Measurements from ENCODE around the gene AARSD1. TPM values are rescaled to one million over a fixed set of nuclear protein-coding genes. Genes with fewer than 3 reads are reported as not detected.

The AARSD1 gene
- polyA plus RNA-seq, 3 donors, result 54.0 to 79.0 (median 77.8) TPM

Other genes starting within 250 kb of the AARSD1 start
- 10 to 100 TPM; 37.8 to 69.6 (median 57.9) TPM for gene EZH1, start 219.4 kb downstream of the AARSD1 start, polyA plus RNA-seq (ENCODE audit: insufficient read length in 3 of 3)
- 100 to 1,000 TPM in 1 of 3 donors, 10 to 100 TPM in 2; 83.1 to 113 (median 87.2) TPM for gene RAMP2, start 203.2 kb downstream of the AARSD1 start, polyA plus RNA-seq (ENCODE audit: insufficient read length in 3 of 3)
- gene VPS25, start 191.0 kb downstream of the AARSD1 start, polyA plus RNA-seq (ENCODE audit: insufficient read length in 3 of 3), result 10 to 100 TPM; 87.8 to 95.9 (median 90.9) TPM
- gene WNK4, start 183.8 kb downstream of the AARSD1 start, polyA plus RNA-seq (ENCODE audit: insufficient read length in 3 of 3), result 10 to 100 TPM in 1 of 3 donors, 1 to 10 TPM in 2; 9.1 to 13.8 (median 9.3) TPM
- gene COA3, start 165.8 kb downstream of the AARSD1 start, polyA plus RNA-seq (ENCODE audit: insufficient read length in 3 of 3), result 100 to 1,000 TPM; 155 to 187 (median 161) TPM
- gene CNTD1, start 165.6 kb downstream of the AARSD1 start, polyA plus RNA-seq (ENCODE audit: insufficient read length in 3 of 3), result 1 to 10 TPM; 1.3 to 3.9 (median 3.3) TPM
- 10 to 100 TPM; 64.9 to 82.2 (median 72.0) TPM for gene BECN1, start 140.2 kb downstream of the AARSD1 start, polyA plus RNA-seq (ENCODE audit: insufficient read length in 3 of 3)
- gene PSME3, start 131.1 kb downstream of the AARSD1 start, polyA plus RNA-seq (ENCODE audit: insufficient read length in 3 of 3), result 10 to 100 TPM; 97.6 to 99.2 (median 98.5) TPM
- 1 to 10 TPM; 1.1 to 2.2 (median 1.6) TPM for gene AOC2, start 119.9 kb downstream of the AARSD1 start, polyA plus RNA-seq (ENCODE audit: insufficient read length in 3 of 3)
- gene AOC3, start 113.3 kb downstream of the AARSD1 start, polyA plus RNA-seq (ENCODE audit: insufficient read length in 3 of 3), result 1 to 10 TPM; 5.4 to 6.2 (median 5.5) TPM
- 1 to 10 TPM; 4.7 to 9.1 (median 8.6) TPM for gene G6PC1, start 63.7 kb downstream of the AARSD1 start, polyA plus RNA-seq (ENCODE audit: insufficient read length in 3 of 3)
- 1 to 10 TPM; 1.1 to 2.6 (median 2.3) TPM for gene PTGES3L, start 15.6 kb upstream of the AARSD1 start, polyA plus RNA-seq (ENCODE audit: insufficient read length in 3 of 3)
- 10 to 100 TPM; 15.4 to 19.1 (median 16.2) TPM for gene RUNDC1, start 16.1 kb upstream of the AARSD1 start, polyA plus RNA-seq (ENCODE audit: insufficient read length in 3 of 3)
- 1,000 to 10,000 TPM; 1,225 to 1,560 (median 1,448) TPM for gene RPL27, start 34.0 kb upstream of the AARSD1 start, polyA plus RNA-seq (ENCODE audit: insufficient read length in 3 of 3)
- gene IFI35, start 42.3 kb upstream of the AARSD1 start, polyA plus RNA-seq (ENCODE audit: insufficient read length in 3 of 3), result 10 to 100 TPM; 10.3 to 13.4 (median 11.2) TPM
- 100 to 1,000 TPM; 126 to 138 (median 131) TPM for gene VAT1, start 57.9 kb upstream of the AARSD1 start, polyA plus RNA-seq (ENCODE audit: insufficient read length in 3 of 3)
- 1 to 10 TPM; 3.7 to 4.2 (median 3.9) TPM for gene RND2, start 60.8 kb upstream of the AARSD1 start, polyA plus RNA-seq (ENCODE audit: insufficient read length in 3 of 3)
- 10 to 100 TPM; 13.9 to 19.5 (median 17.1) TPM for gene BRCA1, start 160.9 kb upstream of the AARSD1 start, polyA plus RNA-seq (ENCODE audit: insufficient read length in 3 of 3)
- 100 to 1,000 TPM; 109 to 118 (median 110) TPM for gene NBR1, start 206.8 kb upstream of the AARSD1 start, polyA plus RNA-seq (ENCODE audit: insufficient read length in 3 of 3)
- gene TMEM106A, start 247.4 kb upstream of the AARSD1 start, polyA plus RNA-seq (ENCODE audit: insufficient read length in 3 of 3), result 10 to 100 TPM; 14.1 to 28.5 (median 27.5) TPM